Measurements from ENCODE around the gene HCN2. TPM values are rescaled to one million over a fixed set of nuclear protein-coding genes. Genes with fewer than 3 reads are reported as not detected.

The HCN2 gene
- total RNA-seq, 4 donors from 2014 or later, result not detected

GRCh38 chr19:590396-590745, 690 bp downstream of the HCN2 start:
- TF ChIP-seq, protein P1, sequence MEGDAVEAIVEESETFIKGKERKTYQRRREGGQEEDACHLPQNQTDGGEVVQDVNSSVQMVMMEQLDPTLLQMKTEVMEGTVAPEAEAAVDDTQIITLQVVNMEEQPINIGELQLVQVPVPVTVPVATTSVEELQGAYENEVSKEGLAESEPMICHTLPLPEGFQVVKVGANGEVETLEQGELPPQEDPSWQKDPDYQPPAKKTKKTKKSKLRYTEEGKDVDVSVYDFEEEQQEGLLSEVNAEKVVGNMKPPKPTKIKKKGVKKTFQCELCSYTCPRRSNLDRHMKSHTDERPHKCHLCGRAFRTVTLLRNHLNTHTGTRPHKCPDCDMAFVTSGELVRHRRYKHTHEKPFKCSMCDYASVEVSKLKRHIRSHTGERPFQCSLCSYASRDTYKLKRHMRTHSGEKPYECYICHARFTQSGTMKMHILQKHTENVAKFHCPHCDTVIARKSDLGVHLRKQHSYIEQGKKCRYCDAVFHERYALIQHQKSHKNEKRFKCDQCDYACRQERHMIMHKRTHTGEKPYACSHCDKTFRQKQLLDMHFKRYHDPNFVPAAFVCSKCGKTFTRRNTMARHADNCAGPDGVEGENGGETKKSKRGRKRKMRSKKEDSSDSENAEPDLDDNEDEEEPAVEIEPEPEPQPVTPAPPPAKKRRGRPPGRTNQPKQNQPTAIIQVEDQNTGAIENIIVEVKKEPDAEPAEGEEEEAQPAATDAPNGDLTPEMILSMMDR (IDR thresholded peaks at IDR 0.05; ENCODE audit: low read depth), result no peak

GRCh38 chr19:590750-591098, 1.0 kb downstream of the HCN2 start:
- TF ChIP-seq, protein P1 (IDR thresholded peaks at IDR 0.05; ENCODE audit: low read depth), result no peak

- TF ChIP-seq, protein P1 (IDR thresholded peaks at IDR 0.05; ENCODE audit: low read depth), result no peak
Observed at GRCh38 chr19:591099-591958, 1.6 kb downstream of the HCN2 start.

DNA sequence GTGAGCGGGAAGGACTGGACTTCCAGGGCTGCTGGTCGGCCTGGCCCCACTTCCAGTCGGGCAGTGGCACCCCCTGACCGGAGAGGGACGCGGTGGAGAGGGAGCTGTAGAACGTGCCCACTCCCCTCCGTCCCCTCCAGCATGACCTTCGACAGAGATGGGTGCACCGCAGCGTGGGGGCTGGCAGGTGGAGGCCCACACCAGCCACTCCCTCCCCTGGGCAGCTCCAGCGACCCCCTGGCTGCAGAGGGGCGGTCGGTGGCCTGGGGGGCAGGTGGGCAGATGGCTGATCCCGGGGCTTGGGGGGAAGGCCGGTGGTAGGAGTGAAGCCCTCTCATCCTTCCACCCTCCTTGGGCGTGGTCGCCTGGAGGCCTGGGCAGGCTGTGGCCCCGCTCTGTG, 2.4 kb downstream of the HCN2 start:
- TF ChIP-seq, protein P1 (IDR thresholded peaks at IDR 0.05; ENCODE audit: low read depth), result no peak

DNA sequence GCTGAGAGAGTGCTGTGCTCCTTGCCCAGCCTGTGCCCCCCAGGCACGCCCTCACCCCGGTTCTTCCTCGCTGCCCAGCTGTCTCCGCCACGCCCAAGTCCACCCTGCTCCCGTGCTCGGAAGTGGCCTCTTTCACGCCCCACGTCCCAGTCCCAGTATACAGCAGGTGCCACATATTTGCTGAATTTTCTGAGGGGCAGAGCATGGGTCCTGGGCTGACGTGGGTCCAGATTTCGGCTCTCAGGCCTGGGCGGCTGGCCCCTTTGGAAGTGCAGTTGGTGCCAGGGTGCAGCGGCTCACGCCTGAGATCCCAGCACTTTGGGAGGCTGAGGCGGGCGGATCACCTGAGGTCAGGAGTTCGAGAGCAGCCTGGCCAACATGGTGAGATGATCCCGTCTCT, 3.4 kb downstream of the HCN2 start:
- TF ChIP-seq, protein P1 (IDR thresholded peaks at IDR 0.05; ENCODE audit: low read depth), result no peak

DNA sequence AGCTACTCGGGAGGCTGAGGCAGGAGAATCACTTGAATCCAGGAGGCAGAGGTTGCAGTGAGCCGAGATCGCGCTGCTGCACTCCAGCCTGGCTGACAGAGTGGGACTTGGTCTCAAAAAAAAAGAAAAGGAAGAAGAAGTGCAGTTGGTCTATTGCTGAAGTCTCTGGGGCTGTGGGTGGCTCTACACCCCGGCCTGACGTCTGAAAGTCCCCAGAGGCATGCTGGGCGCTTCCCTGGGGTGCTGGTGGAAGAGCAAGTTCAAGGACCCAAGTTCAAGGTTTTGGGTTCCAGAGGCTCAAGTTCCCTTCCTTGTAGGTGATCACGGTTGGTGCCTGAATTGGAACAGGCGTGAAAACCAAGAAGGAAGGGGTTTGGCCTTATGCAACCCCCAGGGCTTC, 3.8 kb downstream of the HCN2 start:
- TF ChIP-seq, protein P1 (IDR thresholded peaks at IDR 0.05; ENCODE audit: low read depth), result no peak

GRCh38 chr19:594265-594870, 4.7 kb downstream of the HCN2 start:
- TF ChIP-seq, protein P1 (IDR thresholded peaks at IDR 0.05; ENCODE audit: low read depth), result no peak

Measured in subcutaneous adipose tissue (tissue), 4 donors.